Mesodermal cell (in vitro differentiated cells): Measurements from ENCODE around the gene SIVA1.

Source experiments
- H3K27ac ChIP-seq: 2 replicates; pipeline ENCODE4 v1.7.0; 2013; ENCODE audit warnings: mild to moderate bottlenecking, low read depth, low read length, moderate library complexity; ENCODE audit not compliant: severe bottlenecking
- H3K36me3 ChIP-seq: 2 replicates; pipeline ENCODE4 v1.7.1; 2013; ENCODE audit warnings: mild to moderate bottlenecking, low read length, moderate library complexity; ENCODE audit not compliant: control insufficient read depth, insufficient read depth
- H3K4me1 ChIP-seq: one replicate; pipeline ENCODE4 v1.7.1; 2013; ENCODE audit warnings: mild to moderate bottlenecking, low read length; ENCODE audit not compliant: insufficient read depth, control insufficient read depth, poor library complexity, severe bottlenecking
- H3K4me3 ChIP-seq: 2 replicates; pipeline ENCODE4 v1.7.0; 2013; ENCODE audit warnings: low read length, control low read depth, mild to moderate bottlenecking; ENCODE audit not compliant: insufficient read depth, poor library complexity, severe bottlenecking; ENCODE audit errors: extremely low read depth
- H3K9me3 ChIP-seq: 2 replicates; pipeline ENCODE4 v1.7.1; 2013; ENCODE audit warnings: mild to moderate bottlenecking, low read length, moderate library complexity; ENCODE audit not compliant: control insufficient read depth
- WGBS, 2 experiments: methylation state at CpG; one replicate each; pipeline ENCODE4 v1.1.5; 2013; ENCODE audit warnings: missing lambda C conversion rate in 2 of 2; ENCODE audit not compliant: insufficient coverage in 2 of 2; 5-methylcytosine and 5-hydroxymethylcytosine counted together

SIVA1 gene

DNA sequence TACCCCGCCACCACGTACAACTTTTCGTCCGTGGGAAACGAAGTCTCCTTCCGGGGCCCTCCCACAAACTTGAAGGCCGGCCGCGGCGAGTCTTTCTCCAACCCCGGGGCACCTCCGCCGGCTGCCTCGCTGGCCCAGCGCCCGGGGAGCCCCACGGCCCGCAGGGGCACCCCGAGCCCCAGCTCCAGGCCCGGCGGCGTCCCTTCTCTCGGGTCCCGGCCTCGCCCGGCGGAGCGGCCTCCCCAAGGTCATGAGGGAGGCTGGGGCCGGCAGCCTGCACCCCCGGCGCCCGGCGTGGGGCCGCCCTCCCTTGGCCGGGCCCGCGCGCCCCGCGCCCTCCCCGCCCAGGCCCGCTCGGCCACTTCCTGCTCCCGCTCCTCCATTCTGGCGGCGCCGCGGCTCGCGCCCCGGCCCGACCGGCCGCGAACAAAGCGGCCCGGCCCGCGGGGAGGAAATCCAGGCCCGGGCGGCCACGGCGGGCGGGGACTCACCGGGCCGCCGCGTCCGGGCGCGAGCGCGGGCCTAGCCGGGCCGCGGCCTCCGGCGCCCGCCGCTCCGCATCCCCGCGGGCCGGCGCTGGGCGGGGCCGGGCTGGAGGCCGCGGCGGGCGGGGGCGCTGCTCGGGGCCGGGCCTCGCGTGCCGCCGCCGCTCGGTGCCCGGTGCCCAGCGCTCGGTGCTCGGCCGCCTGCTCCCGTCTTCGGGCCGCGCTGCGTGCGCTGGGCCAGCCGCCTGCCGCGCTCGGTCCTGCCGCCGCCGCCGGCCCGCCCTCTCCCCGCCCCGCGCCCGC, 42.2 kb downstream of the SIVA1 start, which contains the start of gene AKT1:
Gene AKT1, minus strand, starts transcription at position 756 of the 788 bp plus-strand sequence. CDS start 3,105 bp downstream, outside the sequence.
- Histone ChIP-seq H3K27ac (no peak within 1 kb of the TSS), H3K9me3 (no peaks in the 10 kb centered on the region), H3K4me3 (peak within 1 kb of the TSS; percentile 75), H3K36me3 (peaks cover 32% of the 10 kb centered on the region), H3K4me1 (peaks cover 41% of the 10 kb centered on the region)
- 0% methylated on average over 65 to 95 of the region's 124 CpGs for WGBS, 2 experiments

DNA sequence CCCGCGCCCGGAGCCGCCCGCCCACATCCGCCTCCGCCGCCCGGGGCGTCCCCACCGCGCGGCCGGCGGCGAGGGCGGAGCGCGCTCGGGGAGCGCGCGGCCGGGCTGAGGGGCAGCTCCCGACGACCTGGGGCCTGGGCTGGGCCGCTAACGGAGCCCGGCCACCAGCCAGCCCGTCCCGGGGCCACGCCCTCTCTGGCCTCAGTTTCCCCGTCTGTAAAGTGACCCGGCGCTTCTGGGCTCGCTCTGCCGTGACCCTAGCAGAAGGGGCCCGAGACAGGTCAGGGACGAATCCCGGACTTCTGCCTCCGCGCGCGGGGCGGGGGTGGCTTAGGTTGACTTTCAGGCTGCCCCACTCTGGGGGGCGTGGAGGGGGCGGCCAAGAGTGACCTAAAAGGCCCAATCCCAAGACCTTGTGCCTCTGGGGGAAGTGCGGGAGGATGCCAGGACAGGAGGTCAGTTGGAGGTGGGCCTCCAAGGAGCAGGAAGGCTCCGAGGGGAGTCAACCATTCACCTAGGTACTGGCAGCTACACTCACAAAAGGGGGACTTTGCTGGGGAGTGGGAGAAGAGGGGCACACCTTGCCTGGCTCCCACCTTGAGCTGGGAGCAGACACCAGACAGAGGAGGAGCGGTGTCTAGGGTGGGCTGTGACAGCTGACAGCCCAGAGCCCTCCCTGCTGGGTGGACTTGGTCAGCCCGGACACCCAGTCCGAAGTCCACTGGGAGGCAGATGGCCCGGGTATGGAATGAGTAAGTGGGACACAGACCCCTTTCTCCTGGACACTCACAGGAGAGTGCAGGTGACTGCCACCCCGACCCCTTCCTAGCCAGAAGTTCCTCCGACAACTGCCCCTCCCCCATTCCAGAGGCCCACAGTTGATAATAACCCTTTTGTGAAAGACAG, 43.1 kb downstream of the SIVA1 start:
- peaks cover 25% of the 10 kb centered on the region for H3K36me3 ChIP-seq
- H3K9me3 ChIP-seq = no peaks in the 10 kb centered on the region
- WGBS, 2 experiments = 3 to 5% methylated on average over 34 to 35 of the region's 55 CpGs
- peaks cover 41% of the 10 kb centered on the region for H3K4me1 ChIP-seq
- peak overlapping the region; percentile 34 for H3K4me3 ChIP-seq
- no peak overlapping the region for H3K27ac ChIP-seq

DNA sequence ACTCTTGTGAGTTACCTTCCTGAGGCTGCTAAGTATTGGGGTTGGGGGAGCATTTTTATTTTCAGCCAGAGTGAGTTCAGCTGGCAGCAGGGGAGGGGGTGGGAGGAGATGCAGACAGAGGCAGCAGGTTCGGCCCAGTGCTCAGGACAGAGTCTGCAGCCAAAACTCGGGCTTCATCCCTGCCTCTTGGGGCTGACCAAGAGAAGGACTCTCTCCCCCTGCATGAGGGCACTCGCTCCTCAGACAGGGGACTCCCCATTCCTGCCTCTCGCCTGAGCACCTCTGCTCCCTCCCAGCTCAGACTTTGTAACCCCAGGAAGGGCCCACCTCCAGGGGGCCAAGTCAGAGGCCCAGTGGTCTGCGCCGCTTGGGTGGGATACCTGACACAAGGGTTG, 43.7 kb downstream of the SIVA1 start:
- Histone ChIP-seq H3K9me3 (no peaks in the 10 kb centered on the region), H3K36me3 (peaks cover 18% of the 10 kb centered on the region), H3K27ac (no peak overlapping the region), H3K4me3 (no peak overlapping the region), H3K4me1 (peaks cover 44% of the 10 kb centered on the region)
- WGBS, 2 experiments = 63 to 65% methylated on average over 5 to 6 of the region's 6 CpGs

DNA sequence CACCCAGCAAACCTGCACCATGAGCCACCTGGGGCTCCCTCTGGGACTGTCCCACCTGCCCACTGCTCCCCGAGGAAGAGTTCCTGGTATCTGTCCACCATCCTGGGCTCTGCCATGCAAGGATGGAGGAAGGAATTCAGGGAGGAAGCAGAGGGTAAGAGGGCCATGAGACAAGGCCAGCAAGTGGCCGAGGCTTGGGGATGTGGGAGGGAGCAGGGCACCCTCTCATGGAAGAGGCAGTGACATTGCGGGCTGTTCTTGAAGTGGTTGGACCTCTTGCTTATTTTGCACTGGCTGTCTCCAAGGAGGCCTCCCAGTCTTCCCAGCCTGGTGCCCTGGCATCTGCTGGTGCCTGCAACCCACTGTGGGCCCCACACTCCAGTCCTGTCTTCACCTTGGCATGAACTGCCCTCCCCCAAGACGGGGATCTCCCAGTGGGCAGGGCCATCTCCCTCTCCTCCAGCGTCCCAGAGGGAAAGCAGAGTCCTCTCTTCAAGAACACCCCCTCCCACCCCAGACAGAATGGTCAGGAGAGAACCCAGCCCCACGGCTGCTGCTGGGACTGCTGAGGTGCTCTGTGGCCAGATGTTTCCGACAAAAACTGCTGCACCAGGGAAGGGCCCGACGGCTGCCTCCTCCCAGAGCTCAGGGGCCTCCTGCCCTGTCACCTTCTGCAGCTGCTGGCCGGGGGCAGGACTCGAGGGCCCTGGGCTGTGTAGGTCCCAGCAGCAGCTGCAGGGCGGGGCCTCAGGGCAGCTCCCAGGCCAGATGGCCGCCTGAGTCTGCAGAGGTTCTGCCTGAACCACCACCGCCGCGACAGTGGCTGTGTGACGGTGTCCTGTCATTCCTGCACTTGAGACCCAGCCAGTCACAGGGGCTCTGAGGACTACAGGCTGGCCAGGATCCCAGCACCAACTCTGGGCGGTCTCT, 44.4 kb downstream of the SIVA1 start:
- H3K9me3 ChIP-seq = no peaks in the 10 kb centered on the region
- H3K27ac ChIP-seq = no peak overlapping the region
- peaks cover 12% of the 10 kb centered on the region for H3K36me3 ChIP-seq
- H3K4me1 ChIP-seq = peaks cover 41% of the 10 kb centered on the region
- WGBS, 2 experiments = 36 to 37% methylated on average over 15 to 17 of the region's 18 CpGs
- no peak overlapping the region for H3K4me3 ChIP-seq

DNA sequence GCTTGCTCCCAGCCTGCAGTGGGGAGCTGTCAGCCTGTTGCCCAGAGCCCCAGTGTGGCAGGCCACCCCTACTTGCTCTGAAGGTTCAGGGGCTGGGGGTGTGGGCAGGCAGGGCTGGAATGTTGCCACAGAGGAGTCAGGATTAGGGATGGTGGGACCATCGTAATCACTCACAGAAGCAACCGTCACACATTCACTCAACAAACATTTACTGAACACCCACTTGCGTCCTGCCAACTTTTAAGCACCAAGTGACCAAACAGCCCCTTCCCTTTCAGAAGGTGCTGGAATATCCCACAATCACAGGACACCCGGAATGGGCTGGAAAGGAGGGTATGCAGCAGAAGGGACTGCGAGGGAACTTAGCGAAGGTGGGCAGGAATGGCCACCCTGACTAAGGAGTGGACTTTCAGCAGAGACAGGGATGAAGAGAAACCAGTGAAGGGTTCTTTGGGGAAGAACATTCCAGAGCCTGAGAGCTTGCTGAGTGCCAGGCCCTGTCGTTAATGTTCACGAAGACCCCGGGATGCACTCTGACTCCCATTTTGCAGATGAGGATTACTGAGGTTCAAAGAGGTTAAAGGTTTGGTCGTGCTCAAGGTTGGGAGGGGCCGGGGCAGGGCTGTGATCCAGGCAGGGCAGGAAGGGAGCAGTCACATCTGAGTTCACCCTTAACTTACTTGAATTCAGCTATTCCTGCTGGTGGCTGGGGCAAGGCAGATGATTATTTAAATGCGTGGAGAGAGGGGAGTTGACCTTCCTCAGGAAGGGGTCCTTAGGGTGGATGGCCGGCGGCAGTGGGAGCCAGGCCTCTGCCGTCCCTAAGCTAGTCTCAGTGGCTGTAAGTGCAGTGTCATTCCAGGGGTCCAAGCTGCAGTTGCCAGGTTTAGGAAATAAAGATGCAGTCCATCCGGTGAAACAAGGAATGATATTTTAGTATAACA, 45.6 kb downstream of the SIVA1 start:
- Histone ChIP-seq H3K4me1 (peaks cover 31% of the 10 kb centered on the region), H3K9me3 (no peaks in the 10 kb centered on the region), H3K36me3 (no peaks in the 10 kb centered on the region), H3K4me3 (no peak overlapping the region), H3K27ac (no peak overlapping the region)
- 77 to 79% methylated on average over 11 to 15 of the region's 16 CpGs for WGBS, 2 experiments

DNA sequence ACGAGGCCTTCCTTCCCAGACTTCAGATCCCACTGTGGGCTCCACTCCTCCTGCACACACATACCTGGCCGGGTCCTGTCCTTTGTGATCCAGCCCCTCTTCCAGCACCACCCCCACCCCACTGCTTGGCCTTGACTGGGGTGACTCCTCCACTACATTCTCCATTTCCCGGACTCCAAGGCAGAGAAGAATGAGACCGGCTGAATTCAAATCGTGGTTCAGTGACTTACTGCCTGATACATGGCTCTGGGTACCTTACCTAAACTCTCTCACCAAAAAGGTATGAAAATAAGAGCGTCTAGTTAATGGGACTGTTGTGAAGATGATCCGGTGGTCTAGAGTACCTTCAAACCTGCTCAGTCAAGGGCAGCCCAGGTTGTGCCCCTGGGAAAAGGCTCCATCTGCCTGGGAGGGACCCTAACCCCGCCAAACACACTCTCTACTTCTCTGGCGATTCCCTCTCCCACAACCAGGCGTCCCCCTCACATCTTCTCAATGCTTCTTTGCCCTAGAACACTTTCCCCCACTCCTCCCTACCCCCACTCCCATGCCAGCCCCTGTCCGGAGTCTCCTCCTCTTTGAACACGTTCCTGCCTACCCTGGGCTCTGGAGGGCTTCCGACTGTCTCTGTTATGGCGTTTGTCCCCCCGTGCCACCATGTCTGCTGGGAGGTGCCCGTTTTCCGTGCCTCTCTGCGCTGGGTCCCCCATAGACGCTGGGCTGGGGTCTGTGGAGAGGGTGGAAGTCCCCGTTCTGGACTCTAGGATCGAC, 46.5 kb downstream of the SIVA1 start:
- peaks cover 27% of the 10 kb centered on the region for H3K4me1 ChIP-seq
- H3K36me3 ChIP-seq = no peaks in the 10 kb centered on the region
- H3K4me3 ChIP-seq = peak overlapping the region; percentile 46
- no peaks in the 10 kb centered on the region for H3K9me3 ChIP-seq
- WGBS, 2 experiments = 5 to 16% methylated on average over 15 to 16 of the region's 21 CpGs
- peak overlapping the region; percentile 20 for H3K27ac ChIP-seq

DNA sequence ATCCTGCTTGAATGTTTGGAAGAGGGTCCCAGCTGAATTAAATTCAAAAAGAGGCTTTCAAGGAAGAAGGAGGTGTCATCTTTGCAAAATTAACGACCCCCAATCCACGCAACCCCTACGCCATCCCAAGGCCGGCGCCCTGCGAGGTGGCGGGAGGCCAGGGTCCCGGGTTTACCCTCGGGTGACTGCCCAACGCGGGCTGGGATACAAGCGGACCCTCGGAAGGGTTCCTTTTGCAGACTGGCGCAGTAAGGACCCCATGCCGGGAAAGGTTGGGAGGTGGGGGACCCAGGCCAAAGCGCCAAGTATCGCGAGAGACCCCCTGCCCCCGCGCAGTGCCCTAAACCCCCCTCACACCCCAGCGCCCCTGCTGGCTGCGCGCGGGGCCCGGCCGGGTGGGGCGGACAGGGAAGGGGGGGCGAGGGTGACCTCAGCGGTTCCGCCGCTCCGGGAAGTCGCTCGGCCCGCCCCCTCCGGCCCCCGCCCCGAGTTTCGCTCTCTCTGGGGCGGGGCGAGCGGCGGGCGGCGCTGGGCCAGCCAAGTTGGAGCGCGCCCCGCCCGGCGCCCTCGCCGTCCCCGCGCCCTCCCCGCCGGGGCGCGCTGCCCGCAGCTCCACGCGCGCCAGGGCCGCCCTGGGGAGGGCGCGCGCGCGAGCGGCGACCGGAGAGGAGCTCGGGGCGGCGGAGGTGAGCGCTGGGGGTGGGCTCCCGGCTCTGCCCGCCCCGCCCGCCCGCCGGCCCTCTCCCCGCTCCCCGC, 47.2 kb downstream of the SIVA1 start:
- Histone ChIP-seq H3K36me3 (no peaks in the 10 kb centered on the region), H3K4me3 (peak overlapping the region; percentile 46), H3K9me3 (no peaks in the 10 kb centered on the region), H3K27ac (peak overlapping the region; percentile 20), H3K4me1 (peaks cover 27% of the 10 kb centered on the region)
- WGBS, 2 experiments = 1 to 3% methylated on average over 42 to 56 of the region's 83 CpGs

DNA sequence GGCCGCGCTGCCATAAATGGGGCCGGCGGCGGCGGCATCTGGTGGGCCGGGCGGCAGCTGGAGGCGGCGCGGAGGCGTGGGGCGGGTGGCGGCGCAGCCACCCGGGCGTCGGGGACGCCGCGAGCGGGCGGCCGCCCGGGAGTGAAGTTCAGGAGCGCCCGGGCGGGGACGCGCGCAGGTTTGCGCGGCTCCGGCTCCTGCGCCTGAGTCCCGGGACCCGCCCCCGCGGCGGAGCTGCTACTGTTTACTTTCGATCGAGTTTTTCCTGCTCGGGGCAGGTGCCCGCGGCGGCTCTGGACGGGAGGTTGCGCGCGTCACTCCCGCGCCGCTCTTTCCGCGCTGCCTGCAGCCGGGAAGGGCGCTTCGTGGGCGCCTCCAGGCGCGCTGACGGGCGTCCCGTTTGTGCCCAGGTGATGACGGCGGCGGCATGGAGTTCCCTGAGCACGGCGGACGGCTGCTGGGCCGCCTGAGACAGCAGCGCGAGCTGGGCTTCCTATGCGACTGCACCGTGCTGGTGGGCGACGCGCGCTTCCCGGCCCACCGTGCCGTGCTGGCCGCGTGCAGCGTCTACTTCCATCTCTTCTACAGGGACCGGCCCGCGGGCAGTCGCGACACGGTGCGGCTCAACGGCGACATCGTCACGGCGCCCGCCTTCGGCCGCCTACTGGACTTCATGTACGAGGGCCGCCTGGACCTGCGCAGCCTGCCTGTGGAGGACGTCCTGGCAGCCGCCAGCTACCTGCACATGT, 48.0 kb downstream of the SIVA1 start, which contains the start of gene ZBTB42:
Gene ZBTB42, plus strand, starts transcription at position 331 of the 749 bp plus-strand sequence. Its CDS starts 97 bp downstream, at position 428.
- WGBS, 2 experiments = 2 to 3% methylated on average over 77 to 93 of the region's 105 CpGs
- Histone ChIP-seq H3K36me3 (no peaks in the 10 kb centered on the region), H3K27ac (peak within 1 kb of the TSS; percentile 20), H3K9me3 (no peaks in the 10 kb centered on the region), H3K4me3 (peak within 1 kb of the TSS; percentile 55), H3K4me1 (peaks cover 25% of the 10 kb centered on the region)
